Spleen (tissue), 11 donors: ENCODE measurements around the gene SLC41A3. TPM values are rescaled to one million over a fixed set of nuclear protein-coding genes. Genes with fewer than 3 reads are reported as not detected.

Source experiments
- DNase-seq: peaks from one replicate; pipeline ENCODE4 v3.0.0-alpha.2; 2020
- H3K27ac ChIP-seq, 8 donors: fragments of 200-600 bp; sonication (generic) in 7 of 8; 1 replicate in 4 of 8; 2 replicates in 4 of 8; pipeline versions ENCODE4 v1.5.0 to v1.8.0; 2016 to 2021; ENCODE audit warnings: inconsistent platforms in 4 of 8, mild to moderate bottlenecking in 4 of 8, moderate library complexity in 1 of 8
- H3K27me3 ChIP-seq, 7 donors: fragments of 200-600 bp; sonication (generic) in 6 of 7; replicated peaks in 1 of 7; 1 replicate in 4 of 7; 2 replicates in 3 of 7; pipeline versions ENCODE4 v1.5.0 to v1.8.0; 2016 to 2021; ENCODE audit warnings: inconsistent platforms in 3 of 7, mild to moderate bottlenecking in 1 of 7
- H3K36me3 ChIP-seq, 6 donors: fragments of 200-600 bp; sonication (generic) in 5 of 6; 1 replicate in 4 of 6; 2 replicates in 2 of 6; pipeline versions ENCODE4 v1.5.0 to v1.8.0; 2016 to 2021; ENCODE audit warnings: inconsistent platforms in 2 of 6
- H3K4me1 ChIP-seq, 6 donors: fragments of 200-600 bp; sonication (generic) in 5 of 6; 1 replicate in 3 of 6; 2 replicates in 3 of 6; pipeline versions ENCODE4 v1.5.0 to v1.8.0; 2016 to 2021; ENCODE audit warnings: inconsistent platforms in 3 of 6
- H3K4me3 ChIP-seq, 8 donors: fragments of 200-600 bp; sonication (generic) in 7 of 8; 1 replicate in 4 of 8; 2 replicates in 4 of 8; pipeline versions ENCODE4 v1.5.0 to v1.8.0; 2016 to 2021; ENCODE audit warnings: inconsistent platforms in 4 of 8, mild to moderate bottlenecking in 4 of 8, moderate library complexity in 2 of 8
- H3K9me3 ChIP-seq, 8 donors: fragments of 200-600 bp; sonication (generic) in 7 of 8; 1 replicate in 4 of 8; 2 replicates in 4 of 8; pipeline versions ENCODE4 v1.5.0 to v1.8.0; 2016 to 2021; ENCODE audit warnings: inconsistent platforms in 4 of 8
- CTCF ChIP-seq, 11 experiments: fragments of 200-600 bp in 7 of 11; fragments of 450-650 bp in 4 of 11; sonication (generic) in 4 of 11; IDR thresholded peaks in 8 of 11; conservative IDR thresholded peaks in 3 of 11; 1 replicate in 7 of 11; 2 replicates in 4 of 11; pipeline versions ENCODE4 v1.4.0 to v1.8.0; 2016 to 2021; ENCODE audit warnings: antibody characterized with exemption in 11 of 11, inconsistent platforms in 4 of 11, mild to moderate bottlenecking in 1 of 11
- POLR2A ChIP-seq, 3 donors: fragments of 450-650 bp; IDR thresholded peaks; one replicate each; pipeline ENCODE4 v1.5.1; 2017; ENCODE audit warnings: antibody characterized with exemption in 3 of 3, mild to moderate bottlenecking in 1 of 3
- POLR2AphosphoS5 ChIP-seq, 3 donors: sonication (generic); formaldehyde crosslinking; IDR thresholded peaks; one replicate each; pipeline ENCODE4 v1.5.1; 2017; ENCODE audit warnings: antibody characterized with exemption in 3 of 3
- WGBS, 5 donors: extraction: QIAGEN DNeasy Blood & Tissue Kit in 3 of 5; methylation state at CpG; one replicate each; pipeline versions ENCODE4 v1.1.5 to v1.1.7; 2013 to 2018; 5-methylcytosine and 5-hydroxymethylcytosine counted together
- intact Hi-C: fragments of 100-400 bp; cut with DNase I; formaldehyde crosslinking; loops from one replicate; pipeline ENCODE4 v1.15.0; 2023; ENCODE audit warnings: low total_unique reads
- polyA plus RNA-seq, 3 donors: library from polyadenylated mRNA; stranded (reverse); fragments of 200-250 nt; gene quantifications; one replicate each; pipeline ENCODE4 v1.2.1, GENCODE V29; 2013
- total RNA-seq, 7 donors: library from RNA; depleted of rRNA in 3 of 7; stranded (reverse); fragments of >200 nt in 3 of 7; fragmentation: NEBNext Ultra II Directional in 4 of 7; extraction: Animal tissue kit (Norgen Biotek cat#: 25700) in 4 of 7; gene quantifications; one replicate each; pipeline versions ENCODE4 v1.1.0 to v1.2.1, GENCODE V29; 2016 to 2021
- donor health status: healthy with polysubstance abuse.
- donor health status: DM: no; HTN: no; CAD: no; lungs with moderate emphysema.
- donor health status: DM: no; HTN: no; CAD: no.
- donor health status: Bipolar disorder and iron deficiency.
- donor health status: healthy.
- donor health status: DM: no; HTN: no; CAD: no.
- donor health status: DM: yes; HTN: yes; CAD: no.

The SLC41A3 gene
- total and polyA plus RNA-seq, 10 donors = 16.3 to 43.7 (median 33.7) TPM

GRCh38 chr3:126113733-126114442 is 30.0 kb upstream of the SLC41A3 start:
- no peaks in the 10 kb centered on the region for H3K4me1 ChIP-seq

GRCh38 chr3:126113238-126113555 is 29.3 kb upstream of the SLC41A3 start:
- Histone ChIP-seq H3K27ac (no peak overlapping the region), H3K4me1 (no peaks in the 10 kb centered on the region), H3K36me3 (no peaks in the 10 kb centered on the region), H3K27me3 (peaks cover 0 to 5% (median 0%) of the 10 kb centered on the region in 7 donors), H3K4me3 (no peak overlapping the region), H3K9me3 (no peaks in the 10 kb centered on the region)
- DNase-seq = no peak
- WGBS, 5 donors = 85 to 98% (median 88%) methylated on average over 4 to 6 of the region's 6 CpGs
- intact Hi-C loops = no loop called here
- TF ChIP-seq POLR2AphosphoS5 (IDR thresholded peaks at IDR 0.05) (no peak), POLR2A (IDR thresholded peaks at IDR 0.05) (no peak), CTCF (IDR thresholded peaks at IDR 0.05 in 8 of 11, conservative IDR thresholded peaks at IDR 0.05 in 3 of 11) (no peak)

More at GRCh38 chr3:126113733-126114442, 30.0 kb upstream of the SLC41A3 start:
- H3K4me3 ChIP-seq = no peak overlapping the region
- TF ChIP-seq POLR2AphosphoS5 (IDR thresholded peaks at IDR 0.05) (no peak), CTCF (IDR thresholded peaks at IDR 0.05 in 8 of 11, conservative IDR thresholded peaks at IDR 0.05 in 3 of 11) (peak in 4 of 11 experiments; percentile 11 to 31 (median 23))
- H3K27ac ChIP-seq = no peak overlapping the region
- intact Hi-C loops = no loop called here
- no peak for DNase-seq
- 74 to 89% (median 80%) methylated on average over 9 of the region's 9 CpGs for WGBS, 5 donors
- H3K9me3 ChIP-seq = no peaks in the 10 kb centered on the region
- peaks cover 0 to 12% (median 0%) of the 10 kb centered on the region in 7 donors for H3K27me3 ChIP-seq
- no peaks in the 10 kb centered on the region for H3K36me3 ChIP-seq

- Histone ChIP-seq H3K4me1 (no peaks in the 10 kb centered on the region), H3K36me3 (no peaks in the 10 kb centered on the region), H3K9me3 (no peaks in the 10 kb centered on the region), H3K27ac (no peak overlapping the region), H3K27me3 (no peaks in the 10 kb centered on the region), H3K4me3 (no peak overlapping the region)
- intact Hi-C loops = no loop called here
- TF ChIP-seq CTCF (IDR thresholded peaks at IDR 0.05 in 8 of 11, conservative IDR thresholded peaks at IDR 0.05 in 3 of 11) (no peak), POLR2A (IDR thresholded peaks at IDR 0.05) (no peak), POLR2AphosphoS5 (IDR thresholded peaks at IDR 0.05) (no peak)
- 89 to 94% (median 91%) methylated on average over 10 to 13 of the region's 13 CpGs for whole genome bisulfite sequencing, 5 donors
- peak; percentile 65 for DNase-seq
Measured at GRCh38 chr3:126112531-126113237, 28.8 kb upstream of the SLC41A3 start.
